Activated B cell treated with CpG ODN at 0.5 μM for 24 hours (primary cell): ENCODE measurements around the gene TIAL1. TPM values are rescaled to one million over a fixed set of nuclear protein-coding genes. Genes with fewer than 3 reads are reported as not detected.

Source experiments
- ATAC-seq: fragments of 200-7000 bp; cut with Tn5 transposase; one replicate; pipeline ENCODE4 v1.10.0; 2021; ENCODE audit warnings: low read depth, mild to moderate bottlenecking, moderate library complexity
- CTCF ChIA-PET: fragments of 350-600 bp; sonication (Branson Sonifier 250); formaldehyde crosslinking; loops from one replicate; lab custom pipeline; 2021; ENCODE audit warnings: antibody characterized with exemption; lab: Charles Lee
- POLR2A ChIA-PET: fragments of 350-600 bp; sonication (Branson Sonifier 250); formaldehyde crosslinking; loops from one replicate; lab custom pipeline; 2021; ENCODE audit warnings: antibody characterized with exemption; lab: Charles Lee
- DNase-seq: peaks from one replicate; pipeline ENCODE4 v3.0.0; 2022
- H3K27ac Mint-ChIP-seq: one replicate; pipeline ENCODE4 v1.8.0; 2020; ENCODE audit warnings: mixed read lengths
- H3K27me3 Mint-ChIP-seq: one replicate; pipeline ENCODE4 v1.8.0; 2021; ENCODE audit warnings: mixed read lengths
- H3K36me3 Mint-ChIP-seq: one replicate; pipeline ENCODE4 v1.8.0; 2021; ENCODE audit warnings: low read depth, mixed read lengths
- H3K4me1 Mint-ChIP-seq: one replicate; pipeline ENCODE4 v1.8.0; 2021; ENCODE audit warnings: mixed read lengths
- H3K4me3 Mint-ChIP-seq: one replicate; pipeline ENCODE4 v1.8.0; 2020; ENCODE audit warnings: mild to moderate bottlenecking, mixed read lengths
- H3K9me3 Mint-ChIP-seq: one replicate; pipeline ENCODE4 v1.8.0; 2020; ENCODE audit warnings: mixed read lengths
- CTCF ChIP-seq: fragments of 200-600 bp; IDR thresholded peaks from one replicate; pipeline ENCODE4 v1.8.0; 2022; ENCODE audit warnings: antibody characterized with exemption, mild to moderate bottlenecking
- intact Hi-C: fragments of 100-400 bp; cut with micrococcal nuclease; formaldehyde crosslinking; loops from one replicate; pipeline ENCODE4 v1.15.1; 2024
- total RNA-seq: library from RNA; stranded (reverse); gene quantifications from 2 replicates; pipeline ENCODE4 v1.2.3, GENCODE V29; 2022

TIAL1 gene
- total RNA-seq, 1 donor from 2014 or later, result 155 TPM

DNA sequence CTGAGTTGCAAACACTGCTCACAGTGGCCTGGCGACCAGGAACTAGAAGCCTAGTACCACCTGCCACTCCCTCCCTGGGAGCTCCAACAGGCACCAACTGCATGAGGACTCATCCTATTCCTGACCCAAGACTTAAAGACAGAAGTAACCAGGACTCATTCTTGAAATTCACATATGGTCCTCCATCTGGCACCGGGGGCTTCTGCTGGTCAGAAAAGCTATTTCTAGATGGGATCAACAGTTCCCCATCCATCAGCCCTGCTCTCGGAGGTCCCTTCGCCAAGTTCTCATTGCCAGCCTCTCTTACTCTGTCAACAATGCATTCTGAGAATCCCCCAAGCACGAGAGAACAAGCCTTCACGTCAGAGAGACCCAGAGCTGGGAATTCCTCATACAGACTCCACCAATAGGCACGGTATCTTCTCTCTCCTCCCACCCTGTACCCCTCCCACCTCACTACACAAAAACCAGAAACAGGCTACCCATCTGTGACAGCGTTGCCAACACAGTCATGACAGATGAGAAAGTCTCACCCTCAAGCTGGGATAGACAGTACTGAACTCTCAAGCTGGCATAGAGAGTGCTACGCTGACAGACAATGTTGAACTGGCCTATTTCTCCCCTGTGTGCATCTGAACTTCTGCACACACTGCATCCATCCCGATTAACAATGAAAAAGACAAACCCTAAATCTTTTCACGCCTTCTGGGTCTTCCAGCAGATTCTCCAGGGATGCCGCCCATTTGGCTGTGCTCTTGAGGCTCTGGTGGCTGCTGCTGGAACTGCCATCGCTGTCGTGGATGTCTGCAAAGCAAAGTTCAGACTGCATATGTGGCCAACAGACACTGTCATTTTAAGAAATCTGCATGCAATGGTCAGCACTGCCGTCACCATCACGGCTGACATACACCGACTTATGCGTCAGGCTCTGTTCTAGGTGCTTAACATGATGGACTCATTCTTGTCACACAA lies 69.9 kb downstream of the TIAL1 start:
- no peaks in the 10 kb centered on the region for H3K9me3 Mint-ChIP-seq
- H3K27ac Mint-ChIP-seq, result no peak overlapping the region
- H3K4me3 Mint-ChIP-seq, result no peak overlapping the region
- TF ChIP-seq CTCF, result no peak
- peaks cover 26% of the 10 kb centered on the region for H3K36me3 Mint-ChIP-seq
- H3K4me1 Mint-ChIP-seq, result peaks cover 3% of the 10 kb centered on the region
- no peak for DNase-seq
- POLR2A ChIA-PET, result interaction anchor here (0.6 to 1.4 kb wide), 2 partner anchors 15 to 318 kb away, joined by 3 read pairs; partner anchors contain the start of gene RGS10
- intact Hi-C loops, result no loop called here
- CTCF ChIA-PET, result interaction anchor here (0.9 to 1.9 kb wide), 2 partner anchors 9 to 16 kb away, joined by 3 to 7 read pairs; partner anchors contain the start of gene RGS10
- peak; percentile 42 for ATAC-seq
- no peaks in the 10 kb centered on the region for H3K27me3 Mint-ChIP-seq

- no peak for ATAC-seq
- H3K27ac Mint-ChIP-seq, result no peak overlapping the region
- H3K9me3 Mint-ChIP-seq, result no peaks in the 10 kb centered on the region
- POLR2A ChIA-PET, result interaction anchor here (0.6 kb wide), 1 partner anchor 318 kb away, joined by 3 read pairs; no protein-coding TSS in a partner anchor
- DNase-seq, result no peak
- intact Hi-C loops, result no loop called here
- TF ChIP-seq CTCF, result no peak
- no peaks in the 10 kb centered on the region for H3K27me3 Mint-ChIP-seq
- CTCF ChIA-PET, result interaction anchor here (0.9 to 1.9 kb wide), 2 partner anchors 9 to 17 kb away, joined by 3 to 7 read pairs; partner anchors contain the start of gene RGS10
- peaks cover 30% of the 10 kb centered on the region for H3K36me3 Mint-ChIP-seq
- H3K4me3 Mint-ChIP-seq, result no peak overlapping the region
- peaks cover 3% of the 10 kb centered on the region for H3K4me1 Mint-ChIP-seq
Observed at GRCh38 chr10:119526149-119526548, 70.6 kb downstream of the TIAL1 start.

DNA sequence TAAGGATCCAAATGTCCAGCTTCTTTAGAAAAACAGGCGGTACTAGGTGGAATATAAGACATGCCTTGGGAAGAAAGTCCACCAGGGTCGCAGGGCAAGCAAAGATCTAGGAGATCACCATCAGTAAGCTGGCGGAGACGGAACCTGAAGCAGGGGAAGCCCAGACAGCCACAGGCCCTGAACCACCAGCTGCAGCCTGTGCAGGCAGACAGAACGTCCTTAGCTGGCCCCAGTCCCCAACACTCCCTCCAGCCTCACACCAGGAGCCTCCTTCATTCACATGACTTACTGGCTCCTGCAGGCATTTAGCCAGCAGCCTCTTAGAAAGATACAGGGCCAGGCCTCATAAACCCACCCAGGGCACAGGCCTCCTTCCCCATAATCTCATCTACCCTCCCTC lies 71.6 kb downstream of the TIAL1 start:
- intact Hi-C loops, result no loop called here
- ATAC-seq (no peak), DNase-seq (no peak)
- Mint-ChIP-seq H3K27me3 (no peaks in the 10 kb centered on the region), H3K4me1 (peaks cover 3% of the 10 kb centered on the region), H3K4me3 (no peak overlapping the region), H3K27ac (no peak overlapping the region), H3K36me3 (peaks cover 30% of the 10 kb centered on the region), H3K9me3 (no peaks in the 10 kb centered on the region)
- CTCF ChIA-PET, result no interaction called here
- no peak for TF ChIP-seq CTCF
- POLR2A ChIA-PET, result no interaction called here

DNA sequence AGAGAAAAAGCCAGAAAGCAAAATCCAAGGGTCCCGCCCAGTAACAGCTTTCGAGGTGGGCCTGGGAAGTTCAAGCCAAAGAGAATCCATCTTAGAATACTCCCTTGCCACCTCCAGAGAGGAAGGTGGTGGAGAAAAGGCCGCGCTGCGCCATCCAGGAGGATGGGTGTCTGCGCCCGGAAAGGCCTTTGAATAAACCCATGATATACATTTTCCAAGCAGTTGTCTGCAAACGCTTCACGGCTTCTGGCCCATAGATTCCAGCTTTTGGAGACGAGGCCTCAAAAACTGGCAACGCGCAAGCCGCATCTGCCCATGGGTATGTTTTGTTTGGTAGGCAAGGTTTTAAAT lies 72.1 kb downstream of the TIAL1 start:
- H3K9me3 Mint-ChIP-seq, result no peaks in the 10 kb centered on the region
- peaks cover 3% of the 10 kb centered on the region for H3K4me1 Mint-ChIP-seq
- H3K27me3 Mint-ChIP-seq, result no peaks in the 10 kb centered on the region
- POLR2A ChIA-PET, result no interaction called here
- peaks cover 33% of the 10 kb centered on the region for H3K36me3 Mint-ChIP-seq
- intact Hi-C loops, result no loop called here
- H3K4me3 Mint-ChIP-seq, result no peak overlapping the region
- no peak for DNase-seq
- no peak overlapping the region for H3K27ac Mint-ChIP-seq
- no peak for ATAC-seq
- CTCF ChIA-PET, result no interaction called here
- no peak for TF ChIP-seq CTCF
